ENCODE data around the gene JPH3. TPM values are rescaled to one million over a fixed set of nuclear protein-coding genes. Genes with fewer than 3 reads are reported as not detected.
A peak's percentile ranks its signal among the peaks of the same experiment; 100 is the strongest.

The JPH3 gene
- total RNA-seq, 1 experiment from 2014 or later, result 39.0 TPM

DNA sequence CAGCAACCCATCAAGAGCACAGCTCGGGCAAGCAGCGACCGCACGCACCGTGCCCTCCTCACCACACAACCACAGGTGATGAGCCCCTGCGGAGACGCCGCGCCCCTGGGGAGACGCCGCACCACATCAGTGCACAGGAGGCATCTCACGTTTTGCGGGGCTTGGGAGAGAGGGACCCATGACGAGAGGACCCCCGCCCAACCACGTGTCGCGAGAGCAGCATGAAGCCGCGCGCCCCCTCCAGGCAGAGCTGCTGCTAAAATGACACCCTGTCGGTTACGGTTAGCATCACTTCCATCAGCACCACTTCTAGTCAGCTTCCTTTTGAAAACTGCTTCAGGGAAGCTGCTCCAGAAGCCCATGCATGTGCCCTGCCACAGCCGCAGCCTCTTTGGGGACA lies 118.1 kb downstream of the JPH3 start (continued):
- TF ChIP-seq, protein P1, sequence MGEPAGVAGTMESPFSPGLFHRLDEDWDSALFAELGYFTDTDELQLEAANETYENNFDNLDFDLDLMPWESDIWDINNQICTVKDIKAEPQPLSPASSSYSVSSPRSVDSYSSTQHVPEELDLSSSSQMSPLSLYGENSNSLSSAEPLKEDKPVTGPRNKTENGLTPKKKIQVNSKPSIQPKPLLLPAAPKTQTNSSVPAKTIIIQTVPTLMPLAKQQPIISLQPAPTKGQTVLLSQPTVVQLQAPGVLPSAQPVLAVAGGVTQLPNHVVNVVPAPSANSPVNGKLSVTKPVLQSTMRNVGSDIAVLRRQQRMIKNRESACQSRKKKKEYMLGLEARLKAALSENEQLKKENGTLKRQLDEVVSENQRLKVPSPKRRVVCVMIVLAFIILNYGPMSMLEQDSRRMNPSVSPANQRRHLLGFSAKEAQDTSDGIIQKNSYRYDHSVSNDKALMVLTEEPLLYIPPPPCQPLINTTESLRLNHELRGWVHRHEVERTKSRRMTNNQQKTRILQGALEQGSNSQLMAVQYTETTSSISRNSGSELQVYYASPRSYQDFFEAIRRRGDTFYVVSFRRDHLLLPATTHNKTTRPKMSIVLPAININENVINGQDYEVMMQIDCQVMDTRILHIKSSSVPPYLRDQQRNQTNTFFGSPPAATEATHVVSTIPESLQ (CRISPR knock-in tag; IDR thresholded peaks at IDR 0.05), result no peak
- TF ChIP-seq RORB (CRISPR knock-in tag; IDR thresholded peaks at IDR 0.05) (no peak), RELA (CRISPR knock-in tag; IDR thresholded peaks at IDR 0.05; ENCODE audit: borderline replicate concordance) (no peak), ZNF416 (CRISPR knock-in tag; IDR thresholded peaks at IDR 0.05) (no peak), CBFB (CRISPR knock-in tag; IDR thresholded peaks at IDR 0.05; ENCODE audit: low read depth) (no peak)
- TF ChIP-seq, protein P2, sequence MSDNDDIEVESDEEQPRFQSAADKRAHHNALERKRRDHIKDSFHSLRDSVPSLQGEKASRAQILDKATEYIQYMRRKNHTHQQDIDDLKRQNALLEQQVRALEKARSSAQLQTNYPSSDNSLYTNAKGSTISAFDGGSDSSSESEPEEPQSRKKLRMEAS (CRISPR knock-in tag; IDR thresholded peaks at IDR 0.05), result no peak
- TF ChIP-seq, protein P3, sequence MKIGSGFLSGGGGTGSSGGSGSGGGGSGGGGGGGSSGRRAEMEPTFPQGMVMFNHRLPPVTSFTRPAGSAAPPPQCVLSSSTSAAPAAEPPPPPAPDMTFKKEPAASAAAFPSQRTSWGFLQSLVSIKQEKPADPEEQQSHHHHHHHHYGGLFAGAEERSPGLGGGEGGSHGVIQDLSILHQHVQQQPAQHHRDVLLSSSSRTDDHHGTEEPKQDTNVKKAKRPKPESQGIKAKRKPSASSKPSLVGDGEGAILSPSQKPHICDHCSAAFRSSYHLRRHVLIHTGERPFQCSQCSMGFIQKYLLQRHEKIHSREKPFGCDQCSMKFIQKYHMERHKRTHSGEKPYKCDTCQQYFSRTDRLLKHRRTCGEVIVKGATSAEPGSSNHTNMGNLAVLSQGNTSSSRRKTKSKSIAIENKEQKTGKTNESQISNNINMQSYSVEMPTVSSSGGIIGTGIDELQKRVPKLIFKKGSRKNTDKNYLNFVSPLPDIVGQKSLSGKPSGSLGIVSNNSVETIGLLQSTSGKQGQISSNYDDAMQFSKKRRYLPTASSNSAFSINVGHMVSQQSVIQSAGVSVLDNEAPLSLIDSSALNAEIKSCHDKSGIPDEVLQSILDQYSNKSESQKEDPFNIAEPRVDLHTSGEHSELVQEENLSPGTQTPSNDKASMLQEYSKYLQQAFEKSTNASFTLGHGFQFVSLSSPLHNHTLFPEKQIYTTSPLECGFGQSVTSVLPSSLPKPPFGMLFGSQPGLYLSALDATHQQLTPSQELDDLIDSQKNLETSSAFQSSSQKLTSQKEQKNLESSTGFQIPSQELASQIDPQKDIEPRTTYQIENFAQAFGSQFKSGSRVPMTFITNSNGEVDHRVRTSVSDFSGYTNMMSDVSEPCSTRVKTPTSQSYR (CRISPR knock-in tag; IDR thresholded peaks at IDR 0.05), result no peak

DNA sequence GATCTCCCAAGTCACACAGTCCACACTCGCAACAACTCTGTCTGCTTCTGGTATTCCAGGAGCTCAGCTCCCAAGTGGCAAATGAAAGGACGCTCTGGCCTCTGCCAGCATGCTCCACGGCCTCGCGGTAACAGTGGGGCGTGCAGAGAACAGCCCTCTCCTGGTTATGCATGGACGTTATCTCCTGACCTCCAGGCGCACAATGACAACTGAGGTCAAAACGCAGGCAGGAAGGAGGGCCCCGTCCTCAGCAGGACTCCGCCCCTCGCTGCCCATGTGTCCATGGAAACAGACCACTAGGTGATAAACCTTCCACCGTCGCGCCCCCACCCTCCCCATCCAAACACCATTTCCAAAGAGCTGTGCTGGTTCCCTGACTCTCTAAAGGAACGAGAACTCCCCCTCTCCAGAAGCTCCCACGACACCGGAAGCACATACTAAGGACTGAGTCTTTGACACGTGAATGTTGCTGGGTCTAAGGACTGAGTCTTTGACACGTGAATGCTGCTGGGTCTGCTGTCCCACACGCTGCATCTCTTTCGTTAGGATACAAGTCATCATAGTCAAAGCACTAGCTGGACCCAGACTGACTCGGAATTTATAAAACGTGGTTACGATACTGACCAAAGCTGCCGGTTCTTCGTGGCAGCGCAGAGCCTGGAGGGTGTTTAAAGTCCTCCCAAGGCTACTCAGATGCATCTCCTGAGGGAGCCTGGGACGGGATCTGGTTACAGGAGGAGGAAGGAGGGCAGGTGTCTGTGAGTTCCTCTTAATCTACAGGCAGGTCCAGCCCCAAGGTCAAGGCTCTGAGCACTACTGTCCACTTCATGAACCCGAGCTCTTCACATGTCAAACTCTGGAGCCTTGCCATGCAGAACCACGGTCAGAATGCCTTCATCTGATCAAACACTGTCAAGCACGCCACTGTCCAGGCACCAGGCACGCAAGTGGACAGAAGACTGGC lies 119.6 kb downstream of the JPH3 start:
- Mint-ChIP-seq H3K27ac (peak overlapping the region; percentile 70; the same call in 1 of the 2 replicates), H3K4me1 (0 out of 2 replicates have a peak, but pooled peaks cover 3% of the 10 kb centered on the region), H3K9me3 (peaks cover 10% of the 10 kb centered on the region; the same call in 1 of the 2 replicates), H3K27me3 (ENCODE audit: low read depth) (no peaks in the 10 kb centered on the region), H3K4me3 (no peak overlapping the region), H3K36me3 (peaks cover 52% of the 10 kb centered on the region)
- ChIA-PET POLR2A (interaction anchor here (0.6 kb wide), 1 partner anchor 13 kb away, joined by 5 read pairs; no protein-coding TSS in a partner anchor), CTCF (interaction anchor here (1.7 kb wide), 1 partner anchor 64 kb away, joined by 5 read pairs; no protein-coding TSS in a partner anchor)
- TF ChIP-seq, protein P4, sequence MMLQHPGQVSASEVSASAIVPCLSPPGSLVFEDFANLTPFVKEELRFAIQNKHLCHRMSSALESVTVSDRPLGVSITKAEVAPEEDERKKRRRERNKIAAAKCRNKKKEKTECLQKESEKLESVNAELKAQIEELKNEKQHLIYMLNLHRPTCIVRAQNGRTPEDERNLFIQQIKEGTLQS (CRISPR knock-in tag; conservative IDR thresholded peaks at IDR 0.05), result no peak
- TF ChIP-seq, protein P5, sequence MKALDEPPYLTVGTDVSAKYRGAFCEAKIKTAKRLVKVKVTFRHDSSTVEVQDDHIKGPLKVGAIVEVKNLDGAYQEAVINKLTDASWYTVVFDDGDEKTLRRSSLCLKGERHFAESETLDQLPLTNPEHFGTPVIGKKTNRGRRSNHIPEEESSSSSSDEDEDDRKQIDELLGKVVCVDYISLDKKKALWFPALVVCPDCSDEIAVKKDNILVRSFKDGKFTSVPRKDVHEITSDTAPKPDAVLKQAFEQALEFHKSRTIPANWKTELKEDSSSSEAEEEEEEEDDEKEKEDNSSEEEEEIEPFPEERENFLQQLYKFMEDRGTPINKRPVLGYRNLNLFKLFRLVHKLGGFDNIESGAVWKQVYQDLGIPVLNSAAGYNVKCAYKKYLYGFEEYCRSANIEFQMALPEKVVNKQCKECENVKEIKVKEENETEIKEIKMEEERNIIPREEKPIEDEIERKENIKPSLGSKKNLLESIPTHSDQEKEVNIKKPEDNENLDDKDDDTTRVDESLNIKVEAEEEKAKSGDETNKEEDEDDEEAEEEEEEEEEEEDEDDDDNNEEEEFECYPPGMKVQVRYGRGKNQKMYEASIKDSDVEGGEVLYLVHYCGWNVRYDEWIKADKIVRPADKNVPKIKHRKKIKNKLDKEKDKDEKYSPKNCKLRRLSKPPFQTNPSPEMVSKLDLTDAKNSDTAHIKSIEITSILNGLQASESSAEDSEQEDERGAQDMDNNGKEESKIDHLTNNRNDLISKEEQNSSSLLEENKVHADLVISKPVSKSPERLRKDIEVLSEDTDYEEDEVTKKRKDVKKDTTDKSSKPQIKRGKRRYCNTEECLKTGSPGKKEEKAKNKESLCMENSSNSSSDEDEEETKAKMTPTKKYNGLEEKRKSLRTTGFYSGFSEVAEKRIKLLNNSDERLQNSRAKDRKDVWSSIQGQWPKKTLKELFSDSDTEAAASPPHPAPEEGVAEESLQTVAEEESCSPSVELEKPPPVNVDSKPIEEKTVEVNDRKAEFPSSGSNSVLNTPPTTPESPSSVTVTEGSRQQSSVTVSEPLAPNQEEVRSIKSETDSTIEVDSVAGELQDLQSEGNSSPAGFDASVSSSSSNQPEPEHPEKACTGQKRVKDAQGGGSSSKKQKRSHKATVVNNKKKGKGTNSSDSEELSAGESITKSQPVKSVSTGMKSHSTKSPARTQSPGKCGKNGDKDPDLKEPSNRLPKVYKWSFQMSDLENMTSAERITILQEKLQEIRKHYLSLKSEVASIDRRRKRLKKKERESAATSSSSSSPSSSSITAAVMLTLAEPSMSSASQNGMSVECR (CRISPR knock-in tag; IDR thresholded peaks at IDR 0.05; ENCODE audit: borderline replicate concordance), result no peak
- TF ChIP-seq GABPB1 (CRISPR knock-in tag; IDR thresholded peaks at IDR 0.05) (no peak), ZNF671 (CRISPR knock-in tag; IDR thresholded peaks at IDR 0.05) (no peak), CREM (CRISPR knock-in tag; IDR thresholded peaks at IDR 0.05) (no peak), ZNF138 (CRISPR knock-in tag; conservative IDR thresholded peaks at IDR 0.05) (no peak)
- TF ChIP-seq, protein P1 (CRISPR knock-in tag; IDR thresholded peaks at IDR 0.05), result no peak
- TF ChIP-seq, protein P6, sequence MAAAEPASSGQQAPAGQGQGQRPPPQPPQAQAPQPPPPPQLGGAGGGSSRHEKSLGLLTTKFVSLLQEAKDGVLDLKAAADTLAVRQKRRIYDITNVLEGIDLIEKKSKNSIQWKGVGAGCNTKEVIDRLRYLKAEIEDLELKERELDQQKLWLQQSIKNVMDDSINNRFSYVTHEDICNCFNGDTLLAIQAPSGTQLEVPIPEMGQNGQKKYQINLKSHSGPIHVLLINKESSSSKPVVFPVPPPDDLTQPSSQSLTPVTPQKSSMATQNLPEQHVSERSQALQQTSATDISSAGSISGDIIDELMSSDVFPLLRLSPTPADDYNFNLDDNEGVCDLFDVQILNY (CRISPR knock-in tag; IDR thresholded peaks at IDR 0.05), result no peak
- TF ChIP-seq, protein P7, sequence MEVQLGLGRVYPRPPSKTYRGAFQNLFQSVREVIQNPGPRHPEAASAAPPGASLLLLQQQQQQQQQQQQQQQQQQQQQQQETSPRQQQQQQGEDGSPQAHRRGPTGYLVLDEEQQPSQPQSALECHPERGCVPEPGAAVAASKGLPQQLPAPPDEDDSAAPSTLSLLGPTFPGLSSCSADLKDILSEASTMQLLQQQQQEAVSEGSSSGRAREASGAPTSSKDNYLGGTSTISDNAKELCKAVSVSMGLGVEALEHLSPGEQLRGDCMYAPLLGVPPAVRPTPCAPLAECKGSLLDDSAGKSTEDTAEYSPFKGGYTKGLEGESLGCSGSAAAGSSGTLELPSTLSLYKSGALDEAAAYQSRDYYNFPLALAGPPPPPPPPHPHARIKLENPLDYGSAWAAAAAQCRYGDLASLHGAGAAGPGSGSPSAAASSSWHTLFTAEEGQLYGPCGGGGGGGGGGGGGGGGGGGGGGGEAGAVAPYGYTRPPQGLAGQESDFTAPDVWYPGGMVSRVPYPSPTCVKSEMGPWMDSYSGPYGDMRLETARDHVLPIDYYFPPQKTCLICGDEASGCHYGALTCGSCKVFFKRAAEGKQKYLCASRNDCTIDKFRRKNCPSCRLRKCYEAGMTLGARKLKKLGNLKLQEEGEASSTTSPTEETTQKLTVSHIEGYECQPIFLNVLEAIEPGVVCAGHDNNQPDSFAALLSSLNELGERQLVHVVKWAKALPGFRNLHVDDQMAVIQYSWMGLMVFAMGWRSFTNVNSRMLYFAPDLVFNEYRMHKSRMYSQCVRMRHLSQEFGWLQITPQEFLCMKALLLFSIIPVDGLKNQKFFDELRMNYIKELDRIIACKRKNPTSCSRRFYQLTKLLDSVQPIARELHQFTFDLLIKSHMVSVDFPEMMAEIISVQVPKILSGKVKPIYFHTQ (CRISPR knock-in tag; IDR thresholded peaks at IDR 0.05), result no peak
- TF ChIP-seq, protein P8, sequence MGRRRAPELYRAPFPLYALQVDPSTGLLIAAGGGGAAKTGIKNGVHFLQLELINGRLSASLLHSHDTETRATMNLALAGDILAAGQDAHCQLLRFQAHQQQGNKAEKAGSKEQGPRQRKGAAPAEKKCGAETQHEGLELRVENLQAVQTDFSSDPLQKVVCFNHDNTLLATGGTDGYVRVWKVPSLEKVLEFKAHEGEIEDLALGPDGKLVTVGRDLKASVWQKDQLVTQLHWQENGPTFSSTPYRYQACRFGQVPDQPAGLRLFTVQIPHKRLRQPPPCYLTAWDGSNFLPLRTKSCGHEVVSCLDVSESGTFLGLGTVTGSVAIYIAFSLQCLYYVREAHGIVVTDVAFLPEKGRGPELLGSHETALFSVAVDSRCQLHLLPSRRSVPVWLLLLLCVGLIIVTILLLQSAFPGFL (CRISPR knock-in tag; IDR thresholded peaks at IDR 0.05; ENCODE audit: borderline replicate concordance), result no peak
- ATAC-seq (no peak), DNase-seq (ENCODE audit: low spot score) (no peak)
